Measurements from ENCODE around the gene ZNF365.

The ZNF365 gene

GRCh38 chr10:62426086-62426485, 51.9 kb downstream of the ZNF365 start:
- DNase-seq = no peak

- DNase-seq = no peak
These were observed 52.4 kb downstream of the ZNF365 start for GRCh38 chr10:62426600-62426999.

GRCh38 chr10:62430881-62431280, 56.7 kb downstream of the ZNF365 start:
- DNase-seq = no peak

- no peak for DNase-seq
These were observed 59.1 kb downstream of the ZNF365 start for GRCh38 chr10:62433181-62433692.

- no peak for DNase-seq
These were observed 59.7 kb downstream of the ZNF365 start for GRCh38 chr10:62433901-62434300.

GRCh38 chr10:62437696-62438095, 63.5 kb downstream of the ZNF365 start:
- peak; percentile 50 for DNase-seq

GRCh38 chr10:62442006-62442405, 67.8 kb downstream of the ZNF365 start:
- DNase-seq = no peak

GRCh38 chr10:62442894-62443669, 68.9 kb downstream of the ZNF365 start:
- no peak for DNase-seq

- no peak for DNase-seq
These were observed 69.7 kb downstream of the ZNF365 start for GRCh38 chr10:62443866-62444265.

- no peak for DNase-seq
These were observed 72.5 kb downstream of the ZNF365 start for GRCh38 chr10:62446627-62447026.

GRCh38 chr10:62450912-62451610, 76.9 kb downstream of the ZNF365 start:
- DNase-seq = no peak

- DNase-seq = no peak
These were observed 77.4 kb downstream of the ZNF365 start for GRCh38 chr10:62451611-62451975.

Data from central memory CD4-positive, alpha-beta T cell (primary cell).